Fibroblast of lung (primary cell): ENCODE measurements around the gene GDPD3.

Source experiments
- CTCF ChIP-seq, 2 donors: IDR thresholded peaks in 1 of 2; conservative IDR thresholded peaks in 1 of 2; 1 replicate in 1 of 2; 2 replicates in 1 of 2; pipeline ENCODE4 v1.5.1; 2011 to 2012; ENCODE audit warnings: low read length in 2 of 2, control low read depth in 1 of 2, inconsistent platforms in 1 of 2, low read depth in 1 of 2, mild to moderate bottlenecking in 1 of 2
- EZH2 ChIP-seq: IDR thresholded peaks from 2 replicates; pipeline ENCODE4 v1.5.1; 2012; ENCODE audit warnings: low read length, control low read depth, mild to moderate bottlenecking; ENCODE audit errors: missing control alignments

- no peak for TF ChIP-seq EZH2
- no peak for TF ChIP-seq CTCF (conservative IDR thresholded peaks at IDR 0.05 in 1 of 2, IDR thresholded peaks at IDR 0.05 in 1 of 2; ENCODE audit: low read depth in 1 of 2, low read length in 2 of 2)
These were observed 48.0 kb downstream of the GDPD3 start, which contains the start of gene ALDOA for GRCh38 chr16:30065102-30065942.
